Upper lobe of right lung (tissue), 1 donor: ENCODE results near the gene EFNB2. TPM values are rescaled to one million over a fixed set of nuclear protein-coding genes. Genes with fewer than 3 reads are reported as not detected.
A peak's percentile ranks its signal among the peaks of the same experiment; 100 is the strongest.

ENCODE experiments used
- ATAC-seq: fragments of 200-7000 bp; cut with Tn5 transposase; one replicate; pipeline ENCODE4 v1.9.1; 2020; ENCODE audit warnings: mild to moderate bottlenecking, moderate library complexity
- DNase-seq: peaks from one replicate; pipeline ENCODE4 v3.0.0-alpha.2; 2020
- H3K27ac ChIP-seq: fragments of 200-600 bp; one replicate; pipeline ENCODE4 v1.8.0; 2022
- H3K27me3 ChIP-seq: fragments of 200-600 bp; one replicate; pipeline ENCODE4 v1.8.0; 2022; ENCODE audit warnings: mild to moderate bottlenecking
- H3K36me3 ChIP-seq: fragments of 200-600 bp; one replicate; pipeline ENCODE4 v1.8.0; 2022
- H3K4me1 ChIP-seq: fragments of 200-600 bp; one replicate; pipeline ENCODE4 v1.8.0; 2022
- H3K4me3 ChIP-seq: fragments of 200-600 bp; one replicate; pipeline ENCODE4 v1.8.0; 2022; ENCODE audit warnings: mild to moderate bottlenecking
- H3K9me3 ChIP-seq: fragments of 200-600 bp; one replicate; pipeline ENCODE4 v1.8.0; 2022
- CTCF ChIP-seq: fragments of 200-600 bp; IDR thresholded peaks from one replicate; pipeline ENCODE4 v1.8.0; 2022; ENCODE audit warnings: antibody characterized with exemption
- intact Hi-C: fragments of 100-400 bp; cut with DNase I; formaldehyde crosslinking; loops from one replicate; pipeline ENCODE4 v1.11.0; 2022
- total RNA-seq: library from RNA; stranded (reverse); fragmentation: NEBNext Ultra II Directional; extraction: Animal tissue kit (Norgen Biotek cat#: 25700); gene quantifications from one replicate; pipeline ENCODE4 v1.2.1, GENCODE V29; 2021
- donor health status: DM: no; HTN: yes; CAD: no; lungs with severe emphysema.

The EFNB2 gene
- total RNA-seq, 1 donor from 2014 or later, result 55.1 TPM

GRCh38 chr13:106481919-106482318 lies 53.5 kb downstream of the EFNB2 start:
- Histone ChIP-seq H3K27me3 (no peaks in the 10 kb centered on the region), H3K9me3 (no peaks in the 10 kb centered on the region), H3K36me3 (no peaks in the 10 kb centered on the region), H3K4me3 (no peak overlapping the region), H3K4me1 (peaks cover 14% of the 10 kb centered on the region), H3K27ac (no peak overlapping the region)
- DNase-seq (no peak), ATAC-seq (no peak)
- TF ChIP-seq CTCF, result no peak
- intact Hi-C loops, result no loop called here

GRCh38 chr13:106480351-106480910 lies 55.0 kb downstream of the EFNB2 start:
- Histone ChIP-seq H3K9me3 (no peaks in the 10 kb centered on the region), H3K4me3 (no peak overlapping the region), H3K27me3 (no peaks in the 10 kb centered on the region), H3K4me1 (peaks cover 14% of the 10 kb centered on the region), H3K36me3 (no peaks in the 10 kb centered on the region), H3K27ac (no peak overlapping the region)
- no peak for TF ChIP-seq CTCF
- DNase-seq (no peak), ATAC-seq (no peak)
- intact Hi-C loops, result no loop called here

- DNase-seq (no peak), ATAC-seq (no peak)
- H3K4me1 ChIP-seq, result peaks cover 10% of the 10 kb centered on the region
- no peak for TF ChIP-seq CTCF
- H3K36me3 ChIP-seq, result no peaks in the 10 kb centered on the region
- no peaks in the 10 kb centered on the region for H3K27me3 ChIP-seq
- H3K4me3 ChIP-seq, result no peak overlapping the region
- intact Hi-C loops, result no loop called here
- no peaks in the 10 kb centered on the region for H3K9me3 ChIP-seq
- no peak overlapping the region for H3K27ac ChIP-seq
Observed at GRCh38 chr13:106479929-106480328, 55.5 kb downstream of the EFNB2 start.

- no peak for TF ChIP-seq CTCF
- Histone ChIP-seq H3K27ac (no peak overlapping the region), H3K36me3 (no peaks in the 10 kb centered on the region), H3K9me3 (no peaks in the 10 kb centered on the region), H3K4me1 (no peaks in the 10 kb centered on the region), H3K4me3 (no peak overlapping the region), H3K27me3 (no peaks in the 10 kb centered on the region)
- DNase-seq (no peak), ATAC-seq (no peak)
- intact Hi-C loops, result no loop called here
Observed at GRCh38 chr13:106478116-106478515, 57.3 kb downstream of the EFNB2 start.

- intact Hi-C loops, result no loop called here
- Histone ChIP-seq H3K27ac (no peak overlapping the region), H3K36me3 (no peaks in the 10 kb centered on the region), H3K9me3 (no peaks in the 10 kb centered on the region), H3K4me3 (no peak overlapping the region), H3K27me3 (no peaks in the 10 kb centered on the region), H3K4me1 (no peaks in the 10 kb centered on the region)
- DNase-seq (no peak), ATAC-seq (no peak)
- no peak for TF ChIP-seq CTCF
Observed at GRCh38 chr13:106477303-106477702, 58.2 kb downstream of the EFNB2 start.

- peak; percentile 73 for ATAC-seq
Observed at GRCh38 chr13:106475852-106476251, 59.6 kb downstream of the EFNB2 start.

More at GRCh38 chr13:106475852-106476251, 59.6 kb downstream of the EFNB2 start:
- intact Hi-C loops, result no loop called here
- no peaks in the 10 kb centered on the region for H3K27me3 ChIP-seq
- TF ChIP-seq CTCF, result no peak
- DNase-seq, result no peak
- H3K4me3 ChIP-seq, result no peak overlapping the region
- H3K27ac ChIP-seq, result no peak overlapping the region
- H3K9me3 ChIP-seq, result no peaks in the 10 kb centered on the region
- no peaks in the 10 kb centered on the region for H3K36me3 ChIP-seq
- no peaks in the 10 kb centered on the region for H3K4me1 ChIP-seq
